Vagina (tissue), 2 donors: ENCODE data around the gene ZP1. TPM values are rescaled to one million over a fixed set of nuclear protein-coding genes. Genes with fewer than 3 reads are reported as not detected.

Experiments
- DNase-seq, 2 donors: peaks; one replicate each; pipeline ENCODE4 v3.0.0-alpha.2; 2017; ENCODE audit errors: extremely low spot score in 2 of 2
- H3K27ac ChIP-seq: fragments of 200-600 bp; sonication (generic); one replicate; pipeline ENCODE4 v1.5.1; 2019
- H3K27me3 ChIP-seq: fragments of 200-600 bp; sonication (generic); one replicate; pipeline ENCODE4 v1.5.1; 2019
- H3K36me3 ChIP-seq, 2 donors: fragments of 200-600 bp; sonication (generic); one replicate each; pipeline ENCODE4 v1.5.1; 2017 to 2019
- H3K4me1 ChIP-seq: fragments of 200-600 bp; sonication (generic); one replicate; pipeline ENCODE4 v1.5.1; 2019
- H3K4me3 ChIP-seq, 2 donors: fragments of 200-600 bp; sonication (generic); 1 replicate in 1 of 2; 2 replicates in 1 of 2; pipeline ENCODE4 v1.5.1; 2016 to 2019
- H3K9me3 ChIP-seq: fragments of 200-600 bp; sonication (generic); one replicate; pipeline ENCODE4 v1.5.1; 2019
- CTCF ChIP-seq, 3 experiments: fragments of 450-650 bp in 2 of 3; fragments of 200-600 bp in 1 of 3; sonication (generic) in 1 of 3; IDR thresholded peaks; one replicate each; pipeline ENCODE4 v1.5.1; 2017 to 2019; ENCODE audit warnings: antibody characterized with exemption in 3 of 3, mild to moderate bottlenecking in 2 of 3, moderate library complexity in 2 of 3
- POLR2A ChIP-seq, 2 donors: fragments of 450-650 bp; IDR thresholded peaks; one replicate each; pipeline ENCODE4 v1.6.1; 2017; ENCODE audit warnings: antibody characterized with exemption in 2 of 2, mild to moderate bottlenecking in 2 of 2, moderate library complexity in 2 of 2
- POLR2AphosphoS5 ChIP-seq, 2 donors: sonication (generic); formaldehyde crosslinking; IDR thresholded peaks; one replicate each; pipeline ENCODE4 v1.9.0; 2017; ENCODE audit warnings: antibody characterized with exemption in 2 of 2, mild to moderate bottlenecking in 2 of 2, low read depth in 1 of 2; ENCODE audit not compliant: insufficient read depth in 1 of 2
- intact Hi-C: fragments of 100-400 bp; cut with DNase I; formaldehyde crosslinking; loops from one replicate; pipeline ENCODE4 v1.15.1; 2023
- total RNA-seq: library from RNA; depleted of rRNA; stranded (reverse); fragments of >200 nt; gene quantifications from one replicate; pipeline ENCODE4 v1.2.3, GENCODE V29; 2016

The ZP1 gene
- total RNA-seq, 1 donor from 2014 or later, result not detected

DNA sequence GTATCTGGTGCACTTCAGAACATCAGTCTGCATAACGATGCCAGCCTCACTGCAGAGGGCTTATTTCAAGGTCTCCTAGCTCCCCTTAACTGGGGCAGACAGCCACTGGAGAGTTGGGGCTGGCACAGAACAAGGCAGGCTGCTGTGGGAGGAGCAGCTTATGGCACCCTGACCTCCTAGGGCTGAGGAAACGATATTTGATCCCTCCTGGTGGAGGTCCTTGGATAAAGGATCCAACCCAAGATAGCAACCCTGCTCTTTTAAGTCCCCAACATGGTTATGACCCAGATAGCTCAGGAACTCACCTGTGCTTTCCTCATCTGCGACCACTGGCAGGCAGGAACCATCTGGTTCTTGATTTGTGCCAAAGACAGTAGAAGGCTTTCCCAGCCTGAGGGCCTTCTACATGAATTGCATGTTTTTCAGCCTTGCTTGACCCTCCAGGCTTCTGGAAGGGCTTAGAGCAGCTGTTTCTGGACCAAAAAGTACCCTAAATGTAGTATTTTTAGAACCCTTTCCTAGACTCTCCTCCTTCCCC is 49.4 kb downstream of the ZP1 start:
- Histone ChIP-seq H3K27me3 (no peaks in the 10 kb centered on the region), H3K9me3 (no peaks in the 10 kb centered on the region), H3K27ac (no peak overlapping the region), H3K36me3 (peaks cover 0 to 21% of the 10 kb centered on the region in 2 donors), H3K4me1 (peaks cover 56% of the 10 kb centered on the region), H3K4me3 (no peak overlapping the region)
- TF ChIP-seq CTCF (IDR thresholded peaks at IDR 0.05), result no peak
- intact Hi-C loops, result no loop called here
- DNase-seq, result no peak

DNA sequence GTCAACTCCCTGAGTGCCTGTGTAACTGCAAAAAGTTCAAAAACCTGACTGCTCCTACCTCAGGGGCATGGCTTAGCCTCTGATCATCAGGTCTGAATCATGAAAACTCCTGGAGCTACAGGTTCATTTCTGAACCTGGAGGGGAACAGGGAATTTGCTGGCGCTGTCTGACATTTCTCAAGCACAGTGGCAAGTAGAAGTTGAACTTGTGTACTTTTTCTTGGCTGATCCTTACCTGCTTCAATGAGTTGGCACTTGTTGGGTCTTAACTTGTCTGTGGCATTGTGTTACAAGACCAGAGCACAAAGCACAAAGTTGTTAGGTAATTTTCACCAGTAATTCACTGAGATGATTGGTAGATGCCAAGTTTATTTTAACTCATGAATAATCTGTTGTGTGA is 49.9 kb downstream of the ZP1 start:
- no peaks in the 10 kb centered on the region for H3K27me3 ChIP-seq
- H3K36me3 ChIP-seq, result peaks cover 0 to 26% of the 10 kb centered on the region in 2 donors
- H3K4me3 ChIP-seq, result no peak overlapping the region
- no peak for TF ChIP-seq CTCF (IDR thresholded peaks at IDR 0.05)
- TF ChIP-seq POLR2AphosphoS5 (IDR thresholded peaks at IDR 0.05; ENCODE audit: insufficient read depth in 1 of 2, low read depth in 1 of 2), result peak in 1 of 2 donors; percentile 69
- intact Hi-C loops, result no loop called here
- H3K9me3 ChIP-seq, result no peaks in the 10 kb centered on the region
- H3K4me1 ChIP-seq, result peaks cover 56% of the 10 kb centered on the region
- H3K27ac ChIP-seq, result no peak overlapping the region
- DNase-seq, result no peak

DNA sequence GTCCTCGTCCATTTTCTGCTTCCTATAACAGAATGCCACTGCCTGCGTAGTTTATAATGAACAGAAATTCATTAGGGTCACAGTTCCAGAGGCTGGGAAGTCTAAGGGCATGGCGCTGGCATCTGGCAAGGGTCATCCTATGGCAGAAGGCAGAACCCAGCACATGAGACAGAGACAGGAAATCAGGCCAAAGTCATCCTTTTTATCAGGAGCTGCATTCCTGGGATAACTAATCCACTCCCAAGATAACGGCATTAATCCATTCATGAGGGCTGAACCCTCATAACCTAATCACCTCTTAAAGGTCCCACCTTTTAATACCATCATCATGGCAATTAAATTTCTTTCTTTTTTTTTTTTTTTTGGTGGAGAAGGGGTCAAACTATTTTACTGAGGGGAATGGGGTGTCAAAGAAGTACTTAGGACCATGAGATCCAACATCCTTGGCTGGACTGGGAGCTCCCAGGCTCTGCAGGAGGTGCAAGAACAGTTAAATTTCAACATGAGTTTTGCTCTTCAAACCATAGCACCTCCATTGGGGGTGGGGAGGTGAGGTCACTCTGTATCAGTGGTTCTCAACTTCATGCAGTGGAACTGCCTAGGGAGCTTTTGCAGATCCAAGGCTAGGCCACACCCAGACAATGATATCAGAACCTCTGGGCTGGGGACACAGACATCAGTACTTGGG is 51.1 kb downstream of the ZP1 start:
- DNase-seq, result no peak
- intact Hi-C loops, result no loop called here
- Histone ChIP-seq H3K36me3 (peaks cover 0 to 33% of the 10 kb centered on the region in 2 donors), H3K4me1 (peaks cover 49% of the 10 kb centered on the region), H3K27ac (no peak overlapping the region), H3K4me3 (no peak overlapping the region), H3K9me3 (no peaks in the 10 kb centered on the region), H3K27me3 (no peaks in the 10 kb centered on the region)
- TF ChIP-seq POLR2A (IDR thresholded peaks at IDR 0.05), result no peak
- TF ChIP-seq CTCF (IDR thresholded peaks at IDR 0.05), result no peak
- TF ChIP-seq POLR2AphosphoS5 (IDR thresholded peaks at IDR 0.05; ENCODE audit: insufficient read depth in 1 of 2, low read depth in 1 of 2), result no peak

DNA sequence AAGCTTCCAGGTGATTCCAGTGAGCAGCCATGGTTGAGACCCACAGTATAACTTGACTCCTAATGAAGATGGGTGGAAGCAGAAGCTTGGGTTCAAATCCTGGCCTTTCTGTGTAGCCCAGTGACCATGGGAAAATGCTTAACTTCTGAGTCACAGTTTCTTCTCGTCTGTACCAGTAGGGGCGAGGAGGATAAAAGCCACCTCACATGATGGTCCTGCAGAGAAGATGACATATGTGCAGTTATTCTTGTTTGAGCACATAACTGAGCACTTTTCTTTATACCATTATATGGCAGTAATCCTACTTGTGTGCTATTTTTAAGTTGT is 51.6 kb downstream of the ZP1 start:
- TF ChIP-seq POLR2AphosphoS5 (IDR thresholded peaks at IDR 0.05; ENCODE audit: insufficient read depth in 1 of 2, low read depth in 1 of 2) (no peak), CTCF (IDR thresholded peaks at IDR 0.05) (no peak)
- H3K27me3 ChIP-seq, result no peaks in the 10 kb centered on the region
- H3K27ac ChIP-seq, result no peak overlapping the region
- peaks cover 51% of the 10 kb centered on the region for H3K4me1 ChIP-seq
- intact Hi-C loops, result no loop called here
- no peaks in the 10 kb centered on the region for H3K9me3 ChIP-seq
- no peak for DNase-seq
- H3K4me3 ChIP-seq, result no peak overlapping the region
- peaks cover 0 to 33% of the 10 kb centered on the region in 2 donors for H3K36me3 ChIP-seq

DNA sequence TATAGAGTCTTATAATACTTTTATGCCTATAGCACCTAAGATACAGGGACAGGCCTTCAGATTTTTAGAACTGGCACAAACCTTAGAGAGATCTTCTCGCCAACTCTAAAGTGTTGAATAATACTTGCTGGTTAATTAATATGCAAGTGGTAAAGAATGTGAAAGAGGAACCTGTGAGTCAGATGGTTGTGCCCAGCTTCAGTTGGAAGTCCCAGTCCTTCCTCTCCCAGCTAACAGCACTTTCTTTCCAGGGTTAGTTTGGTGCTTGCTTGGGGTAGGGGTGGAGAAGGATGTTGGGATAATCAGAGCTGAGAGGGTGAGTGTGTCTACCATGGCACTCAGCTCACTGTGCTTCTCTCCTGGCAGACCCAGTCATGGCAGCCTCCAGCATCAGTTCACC is 52.0 kb downstream of the ZP1 start:
- no peak for DNase-seq
- no peaks in the 10 kb centered on the region for H3K27me3 ChIP-seq
- peaks cover 55% of the 10 kb centered on the region for H3K4me1 ChIP-seq
- TF ChIP-seq CTCF (IDR thresholded peaks at IDR 0.05) (no peak), POLR2A (IDR thresholded peaks at IDR 0.05) (no peak), POLR2AphosphoS5 (IDR thresholded peaks at IDR 0.05; ENCODE audit: insufficient read depth in 1 of 2, low read depth in 1 of 2) (no peak)
- H3K9me3 ChIP-seq, result no peaks in the 10 kb centered on the region
- H3K27ac ChIP-seq, result no peak overlapping the region
- H3K4me3 ChIP-seq, result no peak overlapping the region
- intact Hi-C loops, result no loop called here
- H3K36me3 ChIP-seq, result peaks cover 0 to 33% of the 10 kb centered on the region in 2 donors
